Left lobe of liver (tissue), 2 donors: ENCODE results near the gene CYP2A6. TPM values are rescaled to one million over a fixed set of nuclear protein-coding genes. Genes with fewer than 3 reads are reported as not detected.
"Not testable (repeated sequence)": the region's sequence is repeated elsewhere in the genome, so short reads cannot be mapped to it uniquely, and the experiment has no call there.

Experiments used
- ATAC-seq: fragments of 200-7000 bp; cut with Tn5 transposase; one replicate; pipeline ENCODE4 v1.9.1; 2020; ENCODE audit warnings: mild to moderate bottlenecking, moderate library complexity
- DNase-seq: peaks from one replicate; pipeline ENCODE4 v3.0.0-alpha.2; 2020; ENCODE audit warnings: low spot score
- total RNA-seq: library from RNA; stranded (reverse); gene quantifications from one replicate; pipeline ENCODE4 v1.2.1, GENCODE V29; 2021
- donor health status: DM: no; HTN: no; CAD: no; lungs with moderate emphysema.
- donor health status: DM: no; HTN: yes; CAD: no.

The CYP2A6 gene
- total RNA-seq, 1 donor from 2014 or later: 2,152 TPM

DNA sequence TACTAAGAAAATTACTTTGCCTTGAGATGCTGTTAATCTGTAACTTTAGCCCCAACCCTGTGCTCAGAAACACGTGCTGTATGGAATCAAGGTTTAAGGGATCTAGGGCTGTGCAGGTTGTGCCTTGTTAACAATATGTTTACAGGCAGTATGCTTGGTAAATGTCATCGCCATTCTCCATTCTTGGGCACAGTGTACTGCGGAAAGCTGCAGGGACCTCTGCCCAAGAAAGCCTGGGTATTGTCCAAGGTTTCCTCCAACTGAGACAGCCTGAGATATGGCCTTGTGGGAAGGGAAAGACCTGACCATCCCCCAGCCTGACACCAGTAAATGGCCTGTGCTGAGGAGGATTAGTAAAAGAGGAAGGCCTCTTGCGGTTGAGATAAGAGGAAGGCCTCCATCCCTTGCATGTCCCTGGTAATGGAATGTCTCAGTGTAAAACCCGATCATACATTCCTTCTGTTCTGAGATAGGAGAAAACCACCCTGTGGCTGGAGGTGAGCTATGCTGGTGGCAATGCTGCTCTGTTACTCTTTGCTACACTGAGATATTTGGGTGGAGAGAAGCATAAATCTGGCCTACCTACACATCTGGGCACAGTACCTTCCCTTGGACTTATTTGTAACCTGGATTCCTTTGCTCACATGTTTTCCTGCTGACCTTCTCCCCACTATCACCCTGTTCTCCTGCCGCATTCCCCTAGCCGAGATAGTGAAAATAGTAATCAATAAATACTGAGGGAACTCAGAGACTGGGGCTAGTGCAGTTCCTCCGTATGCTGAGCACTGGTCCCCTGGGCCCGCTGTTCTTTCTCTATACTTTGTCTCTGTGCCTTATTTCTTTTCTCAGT lies 27.3 kb downstream of the CYP2A6 start:
- peak; percentile 57 for DNase-seq
- ATAC-seq: peak; percentile 4

DNA sequence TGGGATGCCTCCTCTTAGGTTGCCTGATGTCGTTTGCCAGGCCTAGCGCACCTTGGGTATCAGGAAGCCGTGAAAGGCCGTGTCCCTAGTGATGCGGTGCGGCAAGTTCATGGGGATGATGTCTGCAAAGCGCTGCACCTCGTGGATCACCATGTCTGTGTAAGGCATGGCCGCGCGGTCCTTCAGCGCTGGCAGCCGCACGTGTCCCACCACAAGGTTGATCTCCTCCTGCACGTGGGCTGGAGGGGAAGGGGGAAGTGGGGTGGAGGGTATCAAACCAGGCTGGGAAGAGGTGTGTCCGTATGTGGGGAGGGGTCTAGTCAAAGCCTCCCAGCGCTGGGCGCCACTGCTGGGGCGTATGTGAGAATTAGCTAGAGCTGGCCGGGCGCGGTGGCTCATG lies 28.1 kb downstream of the CYP2A6 start:
- DNase-seq (peak; percentile 46), ATAC-seq (no peak)

DNA sequence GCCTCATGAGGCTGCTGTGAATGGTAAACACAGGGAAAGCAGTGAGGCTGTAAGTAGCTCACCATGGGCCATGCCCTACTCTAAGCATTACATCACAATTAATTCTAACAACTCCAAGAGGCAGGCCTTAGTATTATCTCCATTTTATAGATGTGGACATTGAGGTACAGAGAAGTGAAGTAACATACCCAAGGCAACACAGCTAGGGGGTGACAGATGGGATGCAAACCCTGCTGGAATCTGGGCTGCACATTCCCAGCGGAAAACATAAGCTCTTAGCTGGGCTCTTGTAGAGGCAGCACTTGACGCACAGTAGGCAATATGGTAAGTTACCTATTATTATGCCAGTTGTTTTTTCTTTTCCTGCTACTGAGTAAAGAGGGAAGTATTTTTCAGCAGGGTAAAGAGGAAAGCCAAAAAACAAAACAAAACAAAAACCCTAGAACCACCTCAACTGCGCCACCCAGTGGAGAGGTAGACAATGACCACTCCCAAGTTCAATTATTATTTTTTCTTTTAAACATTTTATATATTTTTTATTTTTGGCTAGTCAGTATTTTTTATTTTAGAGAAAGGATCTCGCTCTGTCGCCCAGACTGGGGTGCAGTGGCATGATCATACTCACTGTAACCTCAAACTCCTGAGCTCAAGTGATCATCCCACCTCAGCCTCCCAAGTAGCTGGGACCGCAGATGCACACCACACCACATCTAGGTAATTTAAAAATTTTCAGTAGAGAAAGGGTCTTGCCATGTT lies 30.6 kb downstream of the CYP2A6 start:
- peak; percentile 21 for ATAC-seq

DNA sequence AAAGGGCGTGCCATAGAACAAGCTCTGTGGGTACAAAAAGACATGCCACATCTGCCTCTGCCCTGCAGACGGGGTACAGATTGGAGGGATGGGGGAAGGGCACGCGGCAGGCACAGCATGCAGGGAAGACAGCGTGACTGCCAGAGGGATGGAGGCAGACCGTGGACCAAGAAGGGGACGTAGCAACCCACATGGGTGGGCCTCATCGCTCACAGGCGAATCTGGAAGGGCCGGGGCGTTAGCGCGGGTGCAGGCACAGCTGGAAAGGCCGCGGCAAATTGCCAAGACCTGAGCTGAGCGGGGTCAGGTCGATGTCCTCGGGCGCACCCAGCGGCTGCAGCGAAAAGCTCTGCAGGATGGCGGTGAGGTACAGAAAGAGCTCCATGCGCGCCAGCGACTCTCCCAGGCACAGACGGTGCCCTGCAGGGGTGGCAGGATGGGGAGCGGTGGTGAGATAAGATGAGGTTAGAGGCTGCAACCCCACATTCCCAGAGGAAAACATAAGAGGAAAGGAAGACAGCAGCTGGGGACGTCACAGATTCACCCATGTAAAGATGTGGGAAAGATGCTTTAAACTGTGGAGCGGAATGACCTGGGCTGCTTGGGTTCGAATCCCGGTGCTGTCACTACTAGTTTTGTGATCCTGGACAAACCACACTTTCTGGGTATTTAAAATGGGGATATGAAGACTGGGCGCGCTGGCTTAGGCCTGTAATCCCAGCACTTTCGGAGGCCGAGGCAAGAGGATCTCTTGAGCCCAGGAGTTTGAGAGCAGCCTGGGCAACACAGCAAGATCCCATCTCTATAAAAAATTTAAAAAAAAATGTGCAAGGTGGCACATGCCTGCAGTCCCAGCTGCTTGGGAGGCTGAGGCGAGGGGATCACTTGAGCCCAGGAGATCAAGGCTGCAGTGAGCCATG lies 31.5 kb downstream of the CYP2A6 start:
- ATAC-seq (peak; percentile 83), DNase-seq (peak; percentile 88)

More for the DNA sequence above, 30.6 kb downstream of the CYP2A6 start:
- DNase-seq: peak; percentile 56

DNA sequence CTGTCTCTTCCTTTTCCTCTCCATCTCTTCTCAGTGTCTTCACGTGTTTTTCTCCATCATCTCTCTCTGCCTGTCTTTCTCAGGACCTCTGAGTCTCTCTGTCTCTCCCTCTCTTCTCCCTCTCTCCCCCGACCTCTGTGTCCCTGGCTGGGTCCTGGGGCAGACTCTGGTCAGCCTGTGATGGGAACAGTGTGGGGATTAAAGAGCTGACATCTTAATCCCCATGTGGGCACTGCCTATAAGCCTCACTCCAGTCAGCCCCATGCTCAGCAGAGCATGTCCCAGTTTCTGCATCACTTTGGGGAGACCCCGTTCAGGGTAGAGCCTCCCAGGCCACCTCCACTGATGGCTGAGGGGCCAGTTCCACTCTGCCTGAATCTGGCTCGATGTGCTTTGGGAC lies 35.0 kb downstream of the CYP2A6 start:
- ATAC-seq (no peak), DNase-seq (no peak)

DNA sequence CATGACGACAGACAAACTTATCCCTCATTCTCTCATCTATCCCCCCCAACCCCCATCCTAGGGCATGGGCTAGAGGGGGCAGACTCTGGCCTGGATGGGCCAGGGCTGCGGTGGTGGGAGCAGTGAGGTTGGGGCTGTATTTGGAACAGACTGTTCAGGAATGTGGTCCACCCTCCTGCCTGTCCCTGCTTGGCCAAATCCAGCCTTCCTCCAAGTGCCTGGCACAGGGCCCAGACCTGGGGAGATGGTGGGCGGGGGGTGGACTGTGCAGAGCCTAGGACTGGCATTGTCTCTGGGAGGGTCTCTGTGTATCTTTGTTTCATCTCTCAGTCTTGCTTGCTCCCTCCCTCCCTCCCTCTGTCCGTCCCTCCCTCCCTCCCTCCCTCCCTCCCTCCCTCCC lies 37.1 kb downstream of the CYP2A6 start:
- no peak for ATAC-seq
- no peak for DNase-seq

DNA sequence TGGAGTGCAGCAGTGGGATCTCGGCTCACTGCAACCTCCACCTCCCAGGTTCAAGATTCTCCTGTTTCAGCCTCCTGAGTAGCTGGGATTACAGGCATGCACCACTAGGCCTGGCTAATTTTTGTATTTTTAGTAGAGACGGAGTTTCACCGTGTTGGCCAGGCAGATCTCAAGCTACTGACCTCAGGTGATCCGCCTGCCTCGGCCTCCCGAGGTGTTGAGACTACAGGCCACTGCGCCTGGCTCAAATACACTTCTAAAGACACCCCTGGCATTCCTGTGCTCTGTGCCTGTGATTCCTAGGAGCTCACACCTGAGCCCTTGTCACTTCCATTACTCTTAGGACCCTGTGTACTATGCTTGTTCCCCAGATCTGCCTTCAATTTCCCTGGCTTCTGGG lies 37.7 kb downstream of the CYP2A6 start:
- not testable (repeated sequence) for DNase-seq, ATAC-seq

DNA sequence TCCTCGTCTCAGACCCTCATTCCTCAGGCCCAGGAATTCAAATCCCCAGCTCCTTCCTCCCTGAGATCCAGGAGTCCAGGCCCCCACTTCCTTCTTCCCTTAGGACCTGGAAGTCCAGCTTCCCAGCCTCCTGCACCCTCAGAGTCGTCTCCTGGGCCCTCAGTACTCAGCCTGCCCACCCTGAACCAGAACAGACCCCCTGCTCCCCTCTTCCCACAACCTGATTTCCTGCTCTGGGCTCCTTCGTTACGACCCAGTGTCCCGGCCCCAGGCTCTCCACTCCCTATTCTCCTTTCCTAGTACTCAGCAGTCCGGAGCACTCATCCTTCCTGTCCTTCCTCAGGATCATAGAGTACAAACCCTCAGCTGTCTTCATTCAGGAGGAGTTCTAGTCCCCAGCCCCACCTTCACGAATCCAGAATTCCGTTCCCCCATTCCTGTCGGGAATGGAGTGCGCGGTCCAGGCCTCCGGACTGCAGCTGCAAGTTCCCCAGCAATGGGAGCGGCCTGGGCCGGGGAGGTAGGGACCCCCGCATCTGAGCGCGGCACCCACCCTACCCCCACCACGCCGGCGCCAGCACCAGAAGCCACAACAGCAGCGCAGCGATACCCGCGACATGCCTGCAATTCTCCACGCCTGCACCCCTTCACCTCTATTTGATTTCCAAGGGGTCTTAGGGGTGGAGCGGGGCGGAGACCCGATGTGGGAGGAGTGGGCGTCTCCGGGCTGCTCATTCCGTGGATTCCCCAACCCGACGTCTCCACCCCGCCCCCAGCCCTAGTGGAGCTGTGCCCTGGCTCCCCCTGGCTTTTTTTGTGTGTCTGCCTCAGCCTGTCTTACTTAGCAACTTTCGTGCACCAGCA lies 38.5 kb downstream of the CYP2A6 start:
- no peak for DNase-seq
- no peak for ATAC-seq

DNA sequence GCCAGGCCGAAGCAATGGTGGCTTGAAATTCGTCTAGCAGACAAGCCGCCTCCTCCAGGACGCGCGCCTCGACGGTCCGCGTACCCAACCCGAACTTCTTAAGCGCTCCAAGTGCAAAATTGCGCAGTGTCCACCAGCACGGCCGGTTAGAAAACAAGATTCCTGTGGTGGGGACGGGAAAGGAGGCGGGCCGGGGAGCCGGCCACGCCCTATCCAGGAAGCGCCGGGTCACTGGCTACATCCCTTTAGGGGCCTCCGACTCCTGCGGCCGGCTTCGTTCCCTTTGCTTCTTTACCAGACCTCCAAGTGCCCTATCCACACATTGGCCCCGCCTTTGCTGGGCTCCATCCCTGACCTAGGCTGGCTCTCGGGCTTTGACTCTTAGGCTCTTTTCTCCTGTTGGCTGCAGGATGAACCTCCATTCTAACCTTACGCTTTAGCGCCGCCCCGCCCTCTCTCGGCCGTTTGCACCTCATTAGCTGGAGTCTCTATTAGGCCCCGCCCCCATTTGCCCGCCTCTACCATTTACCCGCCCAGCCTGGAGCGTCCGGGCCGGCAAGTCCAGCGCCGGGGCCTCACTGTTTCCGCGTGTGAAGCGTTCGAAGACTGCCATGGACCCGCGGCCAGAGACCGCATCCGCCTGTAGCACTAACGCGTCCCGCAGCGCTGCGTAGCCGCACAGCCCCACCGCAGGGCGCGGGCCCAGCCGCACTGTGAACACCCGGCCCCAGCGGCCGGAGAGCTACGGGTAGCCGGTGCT lies 39.4 kb downstream of the CYP2A6 start:
- DNase-seq: not testable (repeated sequence)
- peak; percentile 83 for ATAC-seq

DNA sequence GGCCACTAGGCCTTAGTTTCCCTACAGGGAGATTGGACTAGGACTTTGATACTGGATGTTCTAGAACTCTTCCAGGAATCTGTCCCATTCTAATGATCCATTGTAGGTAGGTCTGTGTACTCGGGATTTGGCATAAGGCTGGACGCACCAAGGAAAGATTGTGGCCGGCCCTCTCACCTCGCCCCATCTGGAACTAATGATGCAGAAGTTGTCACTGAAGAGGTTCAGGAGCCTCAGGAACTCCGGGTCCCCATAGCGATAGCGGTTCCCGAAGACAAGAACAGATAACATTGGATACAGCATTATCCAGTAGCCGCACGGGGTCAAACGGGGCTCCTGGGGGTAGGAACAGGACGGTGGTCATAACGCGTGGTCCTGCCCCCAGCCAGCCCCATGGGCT lies 40.1 kb downstream of the CYP2A6 start:
- no peak for ATAC-seq
- DNase-seq: no peak

DNA sequence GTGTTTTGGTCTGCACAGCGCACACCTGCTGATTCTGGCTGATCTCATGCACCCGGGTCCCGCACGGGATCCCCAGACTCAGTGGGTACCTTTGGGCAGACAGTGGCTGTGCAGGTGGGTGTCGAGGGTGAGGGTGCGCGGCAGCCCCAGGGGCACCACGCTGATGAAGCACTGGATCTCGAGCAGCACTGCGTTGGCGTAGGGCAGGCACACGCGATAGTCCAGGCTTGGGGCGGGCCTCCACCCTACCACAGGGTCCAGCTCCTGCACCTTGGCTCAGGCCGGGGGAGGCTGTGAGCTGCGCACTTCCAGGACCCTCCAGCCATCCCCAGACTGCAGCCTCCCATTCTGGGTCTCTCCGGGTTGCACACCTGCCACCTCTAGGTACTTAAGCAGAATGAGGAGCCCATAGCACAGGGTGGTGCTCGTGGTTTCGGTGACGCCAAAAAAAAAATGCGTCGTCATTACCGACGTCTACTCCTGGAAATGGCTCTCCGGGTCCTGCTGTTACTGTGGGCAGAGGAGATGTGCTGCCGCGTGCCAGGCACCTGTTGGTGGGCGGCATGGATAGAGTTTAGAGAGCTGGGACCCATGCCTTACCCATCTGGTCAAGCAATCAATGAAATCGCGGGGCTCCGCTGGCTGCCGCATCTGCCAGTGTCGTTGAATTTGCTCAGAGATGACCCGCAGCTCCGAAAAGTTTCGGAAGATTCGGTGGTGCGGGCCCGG lies 40.7 kb downstream of the CYP2A6 start:
- no peak for DNase-seq
- no peak for ATAC-seq

DNA sequence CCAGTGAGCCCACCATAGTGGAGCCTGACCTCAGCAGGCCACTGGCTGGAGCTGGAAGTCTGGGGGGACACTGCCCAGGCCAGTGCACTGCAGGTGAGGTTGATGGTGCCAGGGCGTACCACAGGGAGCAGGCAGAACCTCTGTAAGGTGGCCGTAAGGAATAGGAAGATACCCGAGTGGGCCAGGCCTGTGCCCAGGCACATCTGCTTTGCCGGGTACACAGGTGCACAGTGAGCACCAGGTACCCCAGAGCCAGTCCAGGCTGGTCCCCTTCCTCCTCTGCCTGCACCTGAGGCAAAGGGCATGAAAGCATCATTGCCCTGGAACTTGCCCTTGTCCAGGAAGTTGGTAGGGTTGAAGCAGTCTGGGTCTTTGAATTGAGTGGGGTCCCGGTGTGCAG lies 41.8 kb downstream of the CYP2A6 start:
- ATAC-seq: no peak
- no peak for DNase-seq

DNA sequence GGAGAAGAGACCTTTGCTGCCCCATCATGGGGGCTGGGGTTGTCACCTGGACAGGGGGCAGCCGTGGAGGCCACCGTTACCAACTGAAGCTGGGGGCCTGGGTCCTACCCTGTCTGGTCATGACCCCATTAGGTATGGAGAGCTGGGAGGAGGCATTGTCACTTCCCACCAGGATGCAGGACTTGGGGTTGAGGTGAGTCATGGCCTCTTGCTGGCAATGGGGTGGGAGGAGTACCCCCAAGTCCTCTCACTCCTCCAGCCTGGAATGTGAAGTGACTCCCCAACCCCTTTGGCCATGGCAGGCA lies 42.3 kb downstream of the CYP2A6 start:
- ATAC-seq: no peak

DNA sequence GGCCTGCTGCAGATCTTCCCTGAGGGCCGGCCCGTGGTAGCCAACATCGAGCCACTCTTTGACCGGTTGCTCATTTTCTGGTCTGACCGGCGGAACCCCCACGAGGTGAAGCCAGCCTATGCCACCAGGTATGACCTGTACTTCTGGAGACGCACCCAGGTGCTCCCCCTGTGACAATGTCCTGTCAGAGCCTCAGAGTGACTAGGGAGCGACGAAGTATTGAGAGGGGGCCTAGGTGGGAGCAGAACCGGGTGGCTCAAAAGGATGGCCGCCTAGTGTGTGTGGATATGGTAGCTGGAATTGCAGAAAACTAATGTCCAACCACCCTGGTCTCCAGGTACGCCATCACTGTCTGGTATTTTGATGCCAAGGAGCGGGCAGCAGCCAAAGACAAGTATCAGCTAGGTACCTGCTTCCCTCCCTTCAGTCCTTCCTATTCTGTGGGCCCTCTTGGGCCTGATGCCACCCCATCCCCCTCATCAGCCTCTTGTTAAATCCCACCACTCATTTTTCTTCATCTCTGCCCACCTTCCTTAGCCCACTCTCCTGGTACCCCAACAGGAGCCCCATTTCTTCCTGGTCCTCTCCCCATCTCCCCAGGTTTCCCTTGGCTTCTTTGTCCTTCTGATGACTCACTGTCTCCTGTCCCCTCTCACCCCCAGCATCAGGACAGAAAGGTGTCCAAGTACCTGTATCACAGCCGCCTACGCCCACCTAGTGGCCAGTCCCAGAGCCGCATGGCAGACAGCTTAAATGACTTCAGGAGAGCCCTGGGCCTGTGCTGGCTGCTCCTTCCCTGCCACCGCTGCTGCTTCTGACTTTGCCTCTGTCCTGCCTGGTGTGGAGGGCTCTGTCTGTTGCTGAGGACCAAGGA lies 42.9 kb downstream of the CYP2A6 start:
- no peak for ATAC-seq
- no peak for DNase-seq

More for the DNA sequence above, 42.3 kb downstream of the CYP2A6 start:
- no peak for DNase-seq

DNA sequence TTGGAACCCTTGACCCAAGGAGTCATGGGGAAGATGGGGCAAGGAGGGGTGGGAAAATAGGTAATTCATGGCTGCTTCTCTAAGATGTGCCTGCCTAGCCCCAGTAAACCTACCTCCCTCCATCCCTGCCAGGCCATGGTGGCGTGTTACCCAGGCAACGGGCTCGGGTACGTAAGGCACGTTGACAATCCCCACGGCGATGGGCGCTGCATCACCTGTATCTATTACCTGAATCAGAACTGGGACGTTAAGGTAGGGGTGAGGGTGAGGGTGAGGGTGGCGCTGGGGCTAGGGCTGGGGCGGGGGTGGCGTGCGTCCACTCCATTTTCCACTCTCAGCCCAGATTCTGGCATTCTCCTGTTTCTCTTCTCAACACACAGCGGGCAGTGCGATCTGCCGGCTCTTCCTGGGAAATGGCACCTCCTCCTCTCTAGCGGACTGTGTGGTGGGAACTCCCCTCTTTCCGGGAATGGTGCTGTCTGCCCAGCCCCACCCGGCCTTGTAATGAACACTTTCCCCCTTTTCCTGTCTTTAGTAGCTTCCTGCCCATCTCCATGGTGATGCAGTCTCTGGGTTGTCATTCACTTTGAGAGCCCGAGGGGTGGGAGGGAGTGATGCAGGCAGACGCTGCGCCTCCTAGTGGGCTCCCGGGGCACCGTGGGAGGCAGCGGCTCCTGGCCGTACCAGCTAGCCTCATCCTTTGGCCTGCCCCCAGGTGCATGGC lies 43.7 kb downstream of the CYP2A6 start:
- DNase-seq (no peak), ATAC-seq (peak; percentile 2)

DNA sequence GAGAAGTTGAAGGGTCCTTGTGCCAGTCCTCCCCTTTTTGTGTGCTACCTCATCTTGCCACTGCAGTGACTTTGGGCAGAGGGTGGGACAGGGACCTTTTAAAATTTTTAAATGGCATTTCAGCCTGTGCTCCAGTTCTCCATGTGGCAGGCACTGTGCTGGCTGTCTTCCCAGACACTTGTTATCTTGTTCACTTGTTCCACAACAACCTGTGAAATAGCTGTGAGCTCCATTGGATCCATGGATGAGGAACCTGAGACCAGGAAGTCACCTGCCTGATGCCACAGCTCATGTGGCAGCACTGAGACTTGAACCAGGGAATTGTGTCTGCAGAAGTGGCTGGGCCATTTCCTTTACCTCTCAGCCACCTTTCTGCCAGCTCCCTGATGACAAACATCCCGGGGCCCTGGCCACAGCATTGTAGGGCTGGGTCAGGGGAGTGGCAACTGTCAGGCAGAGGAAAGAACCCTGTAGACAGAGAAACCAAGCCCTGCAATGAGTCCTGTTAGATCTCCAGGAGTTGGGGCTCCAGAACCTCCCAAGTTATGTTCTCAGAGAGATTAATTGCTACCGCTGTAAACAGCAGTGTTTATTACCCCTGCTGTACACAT lies 44.9 kb downstream of the CYP2A6 start:
- peak; percentile 34 for ATAC-seq
- no peak for DNase-seq

DNA sequence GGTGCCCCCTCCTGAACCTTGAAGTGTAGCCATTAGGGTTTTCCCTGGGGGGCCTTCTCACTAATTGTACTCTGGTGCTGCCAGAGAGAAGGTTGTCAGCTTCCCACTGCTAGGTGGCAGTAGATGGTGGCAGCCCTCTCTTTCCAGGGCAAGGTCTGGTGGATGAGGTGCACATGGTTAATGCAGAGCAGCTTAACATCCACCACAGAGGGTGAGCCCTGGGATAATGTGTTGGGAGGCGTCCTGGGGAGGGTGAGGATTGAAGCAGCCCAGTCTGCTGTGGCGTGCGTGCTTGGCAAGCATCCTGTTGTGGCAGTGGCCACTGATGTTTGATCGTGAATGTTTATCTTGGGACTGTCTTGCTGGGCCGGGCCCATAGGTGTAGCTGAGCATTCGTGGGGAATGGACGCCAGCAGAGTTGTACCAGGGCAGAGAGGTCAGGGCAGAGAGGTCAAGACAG lies 45.4 kb downstream of the CYP2A6 start:
- ATAC-seq (peak; percentile 71), DNase-seq (peak; percentile 90)
